NB4 (cell line): ENCODE data around the gene DUSP16.

ENCODE experiments used
- CTCF ChIP-seq: IDR thresholded peaks from one replicate; pipeline ENCODE4 v1.5.1; 2012; ENCODE audit warnings: low read depth, low read length
- MAX ChIP-seq: IDR thresholded peaks from 2 replicates; pipeline ENCODE4 v1.6.1; 2011; ENCODE audit warnings: low read depth, low read length
- MYC ChIP-seq: IDR thresholded peaks from 2 replicates; pipeline ENCODE4 v1.6.1; 2011; ENCODE audit warnings: low read depth, low read length
- POLR2A ChIP-seq: IDR thresholded peaks from 2 replicates; pipeline ENCODE4 v1.6.1; 2011; ENCODE audit warnings: mild to moderate bottlenecking; ENCODE audit not compliant: insufficient read length; ENCODE audit errors: extremely low read depth

GRCh38 chr12:12460935-12461922, 101.4 kb downstream of the DUSP16 start:
- TF ChIP-seq CTCF (no peak), POLR2A (no peak), MYC (no peak), MAX (no peak)
